HL-60/S4 treated with retinoic acid at 250 ng/mL for 4 days and 3 days (cell line): ENCODE data around the gene PMS2.
"Not testable (repeated sequence)": the region's sequence is repeated elsewhere in the genome, so short reads cannot be mapped to it uniquely, and the experiment has no call there.

Source experiments
- in situ Hi-C: fragments of 300-500 bp; cut with MboI; formaldehyde crosslinking; loops from 2 replicates; pipeline ENCODE4 v1.7.0; 2022; ENCODE audit warnings: low sequenced_read_pairs

The PMS2 gene

DNA sequence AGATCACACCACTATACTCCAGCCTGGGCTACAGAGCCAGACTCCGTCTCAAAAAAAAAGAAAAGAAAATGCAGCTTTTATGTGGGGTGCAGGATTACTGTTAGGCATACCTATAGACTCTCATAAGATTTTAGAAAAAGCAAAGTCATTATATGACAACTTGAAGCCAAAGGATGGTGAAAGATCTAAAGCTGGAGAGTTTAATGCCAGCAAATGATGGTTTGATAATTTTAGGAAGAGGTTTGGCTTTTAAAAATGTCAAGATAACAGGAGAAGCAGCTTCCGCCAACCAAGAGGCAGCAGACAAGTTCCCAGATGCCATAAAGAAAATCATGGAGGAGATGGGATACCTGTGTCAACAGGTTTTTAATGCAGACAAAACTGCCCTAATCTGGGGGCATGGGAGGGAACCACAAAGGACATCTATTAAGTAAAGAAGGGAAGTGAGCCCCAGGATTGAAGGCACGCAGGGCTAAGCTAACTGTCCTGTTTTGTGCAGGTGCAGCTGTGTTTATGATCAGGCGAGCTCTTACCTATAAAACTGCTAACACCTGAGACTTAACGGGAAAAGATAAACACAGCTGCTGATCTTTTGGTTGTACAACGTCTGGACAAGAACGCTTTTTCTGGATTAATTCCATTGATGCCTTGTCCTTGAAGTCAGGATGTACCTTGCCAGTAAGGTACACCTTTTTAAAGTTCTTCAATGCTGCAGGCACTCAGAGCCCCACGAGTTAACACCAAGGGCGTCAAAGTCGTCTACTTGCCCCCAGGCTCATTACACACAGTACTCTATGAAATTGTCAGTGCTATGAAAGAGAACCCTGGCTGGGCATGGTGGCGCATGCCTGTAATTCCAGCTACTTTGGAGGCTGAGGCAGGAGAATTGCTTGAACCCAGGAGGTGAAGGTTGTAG is 11.8 kb upstream of the PMS2 start:
- in situ Hi-C loops, result no loop called here

DNA sequence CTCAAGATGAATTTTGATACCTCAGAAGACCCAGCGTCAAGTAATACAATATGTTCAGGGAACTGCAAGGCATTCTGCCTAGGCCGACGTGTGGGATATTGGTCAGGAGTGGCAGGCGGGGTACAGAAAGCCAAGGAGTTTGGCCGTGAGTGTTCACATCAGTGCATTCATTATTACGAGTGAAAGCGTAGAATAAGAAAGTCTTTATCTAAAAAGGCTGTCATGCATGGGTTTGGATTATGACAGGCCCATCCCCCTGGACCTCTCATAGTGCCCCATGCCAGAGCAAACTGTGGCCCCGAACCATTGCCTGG is 7.8 kb upstream of the PMS2 start:
- in situ Hi-C loops, result no loop called here

DNA sequence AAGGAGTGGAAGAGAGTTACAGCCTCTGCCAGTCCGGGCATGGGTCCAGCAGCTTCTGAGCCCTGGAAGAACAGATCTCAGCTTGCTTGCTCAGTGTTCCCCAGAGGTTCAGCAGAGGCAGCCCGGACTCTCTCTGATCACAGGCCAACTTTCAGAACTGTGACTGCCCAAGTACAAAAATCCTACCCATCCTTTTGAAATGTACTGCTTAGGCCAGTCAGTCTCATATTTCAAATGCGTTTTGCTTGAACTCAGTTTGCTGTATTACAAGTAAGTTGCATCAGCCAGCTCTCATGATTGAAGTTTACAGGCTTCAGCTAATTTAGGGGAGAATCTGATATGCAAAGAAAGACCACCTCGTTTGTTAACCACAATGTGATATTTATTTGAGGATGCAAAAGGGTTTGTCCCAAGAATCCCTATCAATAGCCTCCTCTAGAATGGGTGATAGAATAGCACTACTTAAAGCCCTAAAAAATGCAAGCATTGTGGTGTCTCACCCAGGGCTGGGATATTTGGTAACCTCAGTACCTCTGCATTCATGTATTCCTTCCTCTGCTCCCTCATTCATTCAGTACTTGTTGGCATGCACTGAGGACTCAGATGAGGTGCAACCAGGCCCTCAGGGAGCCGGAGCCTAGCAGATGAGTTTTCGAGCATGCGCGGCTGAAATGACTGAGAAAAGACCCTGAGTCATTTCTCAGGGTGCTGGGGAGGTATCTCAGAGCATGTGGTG is 7.2 kb upstream of the PMS2 start:
- in situ Hi-C loops, result no loop called here

DNA sequence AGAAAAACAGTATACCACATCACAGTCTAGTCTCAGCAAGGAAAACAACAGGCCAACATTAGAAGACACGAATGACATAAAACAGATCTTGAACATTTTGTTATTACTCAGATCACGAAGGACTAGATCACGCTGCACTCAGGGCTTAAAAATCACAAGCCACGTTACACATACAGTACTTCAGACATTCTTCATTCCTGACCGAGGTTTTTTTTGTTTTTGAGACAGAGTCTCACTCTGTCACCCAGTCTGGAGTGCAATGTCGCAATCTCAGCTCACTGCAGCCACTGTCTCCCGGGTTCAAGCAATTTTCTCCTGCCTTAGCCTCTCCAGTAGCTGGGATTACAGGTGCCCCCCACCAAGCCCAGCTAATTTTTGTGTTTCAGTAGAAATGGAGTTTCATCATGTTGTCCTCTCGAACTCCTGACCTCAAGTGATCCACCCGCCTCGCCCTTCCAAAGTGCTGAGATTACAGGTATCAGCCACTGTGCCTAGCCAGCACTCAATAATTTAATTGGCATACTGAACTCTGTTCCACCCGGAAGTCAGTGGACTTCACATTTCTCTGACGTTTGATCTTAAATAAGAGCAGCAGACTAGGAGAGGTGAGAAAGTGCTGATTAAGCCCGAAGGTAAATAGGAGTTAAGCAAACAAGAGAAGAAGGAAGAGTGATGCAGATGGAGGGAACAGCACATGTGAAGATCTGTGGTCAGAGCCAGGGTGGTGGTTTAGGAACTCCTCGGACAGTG is 3.7 kb upstream of the PMS2 start:
- in situ Hi-C loops, result no loop called here

DNA sequence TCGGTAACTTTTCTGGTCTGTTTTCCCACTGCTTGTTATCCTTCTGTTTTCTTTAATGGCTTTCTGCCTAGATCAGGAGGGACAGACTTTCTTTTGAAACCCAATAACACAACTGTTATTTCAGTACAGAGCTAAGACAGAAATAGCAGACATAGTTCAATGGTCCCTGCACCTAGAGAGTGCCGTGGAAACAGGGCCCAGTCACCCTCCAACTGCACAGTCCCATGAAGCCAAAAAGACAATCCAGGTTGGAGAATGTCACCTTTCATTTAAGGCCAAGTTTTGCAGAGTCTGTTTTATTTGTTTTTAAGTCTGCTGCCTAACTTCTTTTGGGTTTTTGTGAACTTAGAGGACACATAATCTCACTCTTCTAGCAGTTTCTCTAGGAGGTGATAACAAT is 2.7 kb upstream of the PMS2 start:
- in situ Hi-C loops, result no loop called here

DNA sequence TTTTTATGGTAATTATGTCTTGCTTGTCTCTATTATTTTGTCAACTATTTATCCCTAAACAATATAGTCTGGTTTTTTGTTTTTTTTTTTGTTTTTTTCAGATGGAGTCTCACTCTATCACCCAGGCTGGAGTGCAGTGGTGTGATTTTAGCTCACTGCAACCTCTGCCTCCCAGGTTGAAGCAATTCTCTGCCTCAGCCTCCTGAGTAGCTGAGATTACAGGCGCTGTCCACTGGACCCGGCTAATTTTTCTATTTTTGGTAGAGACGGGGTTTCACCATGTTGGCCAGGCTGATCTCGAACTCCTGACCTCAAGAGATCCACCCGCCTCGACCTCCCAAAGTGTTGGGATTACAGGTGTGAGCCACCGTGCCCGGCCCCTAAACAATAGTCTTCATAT is 1.5 kb upstream of the PMS2 start:
- in situ Hi-C loops, result not testable (repeated sequence)

DNA sequence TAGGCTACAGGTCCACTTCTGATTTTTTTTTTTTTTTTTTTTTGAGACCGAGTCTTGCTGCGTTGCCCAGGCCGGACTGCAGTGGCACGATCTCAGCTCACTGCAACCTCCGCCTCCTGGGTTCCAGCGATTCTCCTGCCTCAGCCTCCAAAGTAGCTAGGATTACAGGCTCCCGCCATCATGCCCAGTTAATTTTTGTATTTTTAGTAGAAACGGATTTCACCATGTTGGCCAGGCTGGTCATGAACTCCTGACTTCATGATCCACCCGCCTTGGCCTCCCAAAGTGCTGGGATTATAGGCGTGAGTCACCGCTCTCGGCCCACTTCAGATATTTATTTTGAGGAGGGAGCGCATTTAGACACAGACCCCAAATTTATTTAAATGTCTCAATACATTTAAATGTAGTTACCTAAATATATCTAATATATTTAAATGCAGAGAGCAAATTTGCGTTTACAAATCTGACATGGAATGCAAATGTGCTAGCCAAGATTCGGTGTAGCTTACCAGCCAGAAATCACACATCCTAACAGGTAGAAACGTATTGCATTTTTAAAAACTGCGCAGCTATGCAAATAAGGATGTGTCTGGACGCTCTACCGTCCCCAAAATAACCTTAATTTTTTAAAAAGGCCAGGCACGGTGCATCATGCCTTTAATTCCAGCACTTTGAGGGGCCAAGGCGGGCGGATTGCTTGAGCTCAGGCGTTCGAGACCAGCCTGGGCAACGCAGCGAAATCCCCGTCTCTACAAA is 836 bp downstream of the PMS2 start:
- in situ Hi-C loops, result not testable (repeated sequence)

DNA sequence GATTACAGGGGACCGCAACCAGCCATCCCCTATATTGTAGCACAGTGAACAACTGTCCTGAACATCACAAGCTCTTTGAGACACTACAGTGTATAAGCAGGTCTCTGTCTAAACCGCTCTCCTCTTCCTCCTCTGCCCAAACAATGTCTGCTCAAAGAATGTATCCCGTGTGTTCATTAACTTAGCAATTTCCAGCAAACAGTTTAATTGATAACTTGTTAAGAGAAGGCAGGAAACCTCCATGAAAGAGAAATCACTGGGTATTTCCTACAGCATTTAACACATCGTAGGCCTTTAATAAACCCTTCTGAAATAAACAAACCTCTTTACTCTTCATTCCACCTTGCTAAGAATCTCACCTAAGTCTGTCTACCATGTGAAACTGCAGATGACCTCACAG is 1.5 kb downstream of the PMS2 start:
- in situ Hi-C loops, result no loop called here

DNA sequence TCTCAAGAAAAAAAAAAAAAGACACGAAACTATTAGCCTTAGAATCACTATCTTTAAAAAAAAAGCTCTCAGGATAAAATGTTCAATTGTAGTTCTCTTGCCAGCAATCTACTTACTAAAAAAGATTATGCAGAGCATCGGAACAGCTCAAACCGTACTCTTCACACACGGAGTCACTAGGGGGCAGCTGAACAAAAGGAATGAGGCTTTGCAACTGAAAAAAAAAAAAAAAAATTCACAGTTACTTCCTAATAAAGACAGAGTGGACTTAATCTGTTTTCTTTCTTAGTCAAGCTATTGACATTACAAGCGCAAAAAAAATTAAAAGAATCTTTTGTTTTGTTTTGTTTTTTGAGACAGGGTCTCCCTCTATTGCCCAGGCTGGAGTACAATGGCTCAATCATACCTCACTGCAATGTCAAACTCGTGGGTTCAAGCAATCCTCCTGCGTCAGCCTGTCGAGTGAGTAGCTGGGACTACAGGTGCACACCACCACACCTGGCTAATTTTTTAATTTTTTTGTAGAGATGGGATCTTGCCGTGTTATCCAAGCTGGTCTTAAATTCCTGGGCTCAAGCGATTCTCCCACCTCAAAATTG is 11.5 kb downstream of the PMS2 start:
- in situ Hi-C loops, result no loop called here

DNA sequence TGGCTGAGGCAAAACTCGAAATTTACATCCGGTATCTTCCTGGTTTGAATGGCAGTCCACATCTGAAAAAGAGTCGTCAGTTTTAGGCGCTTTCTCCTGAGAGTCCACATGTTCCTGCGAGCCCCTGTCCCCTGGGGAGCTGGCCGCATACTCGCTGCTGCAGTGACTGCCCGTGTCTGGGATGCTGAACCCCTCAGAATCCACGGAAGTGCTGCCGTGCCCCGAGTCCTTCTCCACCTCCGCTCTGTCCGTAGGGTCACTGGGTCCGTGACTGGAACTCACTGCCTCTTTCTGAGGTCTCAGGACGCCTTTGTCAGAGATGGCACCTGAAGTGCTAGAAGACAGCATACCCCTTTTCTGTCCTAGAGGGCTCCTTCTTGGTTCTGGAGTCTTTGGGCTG is 21.8 kb downstream of the PMS2 start:
- in situ Hi-C loops, result not testable (repeated sequence)

DNA sequence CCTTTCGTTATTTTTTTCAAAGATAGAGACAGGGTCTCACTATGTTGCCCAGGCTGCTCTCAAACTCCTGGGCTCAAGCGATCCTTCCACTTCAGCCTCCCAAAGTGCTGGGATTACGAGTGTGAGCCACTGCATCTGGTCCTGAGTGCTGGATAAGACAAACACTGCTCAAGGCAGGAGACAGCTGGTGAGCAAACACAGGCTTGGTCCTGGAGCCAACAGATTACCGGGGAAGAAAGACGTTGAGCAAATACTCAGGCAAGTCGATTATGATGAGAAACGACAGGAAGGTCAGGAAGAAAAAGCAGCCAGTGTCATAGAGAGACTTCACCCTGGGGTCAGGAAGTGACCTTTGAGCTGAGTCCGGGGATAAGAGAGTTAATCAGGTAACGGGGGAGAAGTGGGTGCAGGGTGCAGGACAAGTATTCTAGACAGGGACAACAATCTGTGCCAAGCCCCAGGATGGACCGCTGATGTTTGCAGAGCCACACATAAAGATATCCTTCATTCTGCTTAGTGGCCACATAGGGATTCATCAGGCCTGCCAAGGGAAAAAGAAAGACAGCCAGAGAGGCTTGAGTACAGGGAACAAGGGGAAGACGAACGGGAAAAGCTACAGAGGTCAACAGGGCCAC is 29.1 kb downstream of the PMS2 start:
- in situ Hi-C loops, result not testable (repeated sequence)

DNA sequence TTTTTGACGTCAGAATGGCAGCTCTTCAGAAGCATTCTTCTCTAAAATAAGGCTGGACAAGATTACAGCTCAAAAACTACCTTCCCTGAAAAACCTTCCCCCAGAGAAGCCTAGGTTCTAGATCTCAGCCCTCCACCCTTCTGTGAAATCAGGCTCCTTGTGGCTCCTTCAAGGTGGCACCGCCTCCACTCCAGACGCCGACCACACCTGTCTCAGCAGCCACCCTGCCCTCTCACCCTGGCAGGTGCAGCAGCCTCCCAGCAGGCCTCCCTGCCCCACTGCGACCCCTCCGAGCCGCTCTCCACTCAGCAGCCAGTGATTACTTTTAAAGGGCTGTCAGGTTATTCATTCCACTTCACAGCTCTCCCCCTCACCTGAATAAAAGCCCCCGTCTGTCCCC is 35.3 kb downstream of the PMS2 start:
- in situ Hi-C loops, result not testable (repeated sequence)

DNA sequence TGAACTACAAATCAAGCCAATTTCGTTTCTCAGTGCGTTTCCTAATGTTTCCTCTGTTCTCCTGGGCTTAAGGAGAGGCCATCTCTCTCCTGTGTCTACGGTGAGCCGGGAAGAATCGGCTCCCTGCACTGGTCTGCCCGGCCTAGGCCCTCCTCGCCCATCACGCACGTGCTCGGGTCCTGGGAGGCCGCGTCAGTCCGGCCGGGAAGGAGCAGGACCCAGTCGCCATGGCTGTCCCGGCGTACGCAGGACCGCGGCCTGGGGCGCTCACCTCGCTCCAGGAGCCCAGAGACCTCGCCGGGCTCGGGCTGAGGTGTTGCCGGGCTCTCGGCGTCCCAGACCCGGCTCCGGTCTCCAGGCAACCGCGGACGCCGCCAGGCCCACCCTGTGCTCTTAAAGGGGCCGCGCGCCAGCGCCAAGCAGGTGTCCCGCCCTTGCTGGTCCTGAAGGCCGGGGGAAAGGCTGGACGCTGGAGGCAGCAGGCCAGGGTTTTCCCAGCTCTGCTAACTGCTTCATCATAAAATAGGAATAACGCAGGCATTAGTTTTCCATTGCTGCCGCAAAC is 38.4 kb downstream of the PMS2 start, which contains the start of gene RSPH10B:
RSPH10B (minus strand) TSS at position 343 of the 565 bp plus-strand sequence. CDS start 3,573 bp downstream, outside the sequence.
- in situ Hi-C loops, result not testable (repeated sequence)

DNA sequence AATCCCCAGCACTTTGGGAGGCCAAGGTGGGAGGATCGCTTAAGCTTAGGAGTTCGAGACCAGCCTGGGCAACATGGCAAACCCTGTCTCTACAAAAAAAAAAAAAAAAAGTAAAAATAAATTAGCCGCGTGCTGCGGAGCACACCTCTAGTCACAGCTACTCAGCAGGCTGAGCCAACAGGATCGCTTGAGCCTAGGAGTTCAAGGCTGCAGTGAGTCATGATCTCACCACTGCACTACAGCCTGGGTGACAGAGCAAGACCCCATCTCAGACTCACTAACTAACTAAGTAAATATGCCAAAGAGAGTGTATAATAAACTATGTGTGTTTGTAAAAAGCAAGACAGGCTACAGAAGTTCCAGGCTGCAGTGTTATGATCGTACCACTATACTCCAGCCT is 45.0 kb downstream of the PMS2 start:
- in situ Hi-C loops, result not testable (repeated sequence)

DNA sequence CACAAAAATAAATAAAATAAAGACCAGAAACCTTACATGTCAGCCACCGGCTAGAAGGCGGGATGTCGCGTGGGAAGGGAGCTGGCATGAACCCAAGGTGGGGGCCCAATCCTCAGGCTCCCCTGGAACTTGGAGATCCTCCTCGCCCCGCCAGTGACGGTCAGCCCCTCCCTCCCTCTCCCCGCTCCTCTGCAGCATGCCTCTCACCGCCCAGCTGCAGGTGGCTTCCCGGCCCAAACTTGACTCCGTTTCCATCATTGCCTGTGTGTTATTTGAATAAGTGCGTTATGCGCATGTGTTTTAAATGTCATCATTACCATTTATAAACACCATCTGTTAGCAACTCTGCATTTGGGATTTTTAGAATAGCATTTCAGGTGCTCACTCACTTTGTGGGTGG is 45.6 kb downstream of the PMS2 start:
- in situ Hi-C loops, result not testable (repeated sequence)

DNA sequence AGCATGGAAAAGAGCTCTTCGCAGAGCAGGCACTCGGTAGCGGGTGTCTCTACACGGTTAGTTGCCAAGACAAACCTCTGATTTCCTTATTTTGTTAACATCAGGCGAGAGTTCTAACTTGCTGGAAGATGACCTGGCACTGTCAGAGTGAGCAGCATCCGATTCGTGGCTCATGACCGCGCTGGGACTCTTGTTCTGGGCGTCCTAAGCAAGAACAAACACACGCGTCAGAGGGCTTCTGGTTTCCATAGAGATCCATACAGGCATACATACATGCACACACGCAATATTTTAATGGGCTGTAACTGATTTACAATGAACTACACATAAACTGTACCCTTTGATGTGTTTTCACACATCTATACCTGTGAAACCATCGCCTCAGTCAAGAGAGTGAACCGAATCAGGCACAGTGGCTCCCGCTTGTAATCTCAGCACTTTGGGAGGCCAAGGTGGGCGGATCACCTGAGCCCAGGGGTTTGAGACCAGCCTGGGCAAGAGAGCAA is 73.9 kb downstream of the PMS2 start:
- in situ Hi-C loops, result not testable (repeated sequence)

DNA sequence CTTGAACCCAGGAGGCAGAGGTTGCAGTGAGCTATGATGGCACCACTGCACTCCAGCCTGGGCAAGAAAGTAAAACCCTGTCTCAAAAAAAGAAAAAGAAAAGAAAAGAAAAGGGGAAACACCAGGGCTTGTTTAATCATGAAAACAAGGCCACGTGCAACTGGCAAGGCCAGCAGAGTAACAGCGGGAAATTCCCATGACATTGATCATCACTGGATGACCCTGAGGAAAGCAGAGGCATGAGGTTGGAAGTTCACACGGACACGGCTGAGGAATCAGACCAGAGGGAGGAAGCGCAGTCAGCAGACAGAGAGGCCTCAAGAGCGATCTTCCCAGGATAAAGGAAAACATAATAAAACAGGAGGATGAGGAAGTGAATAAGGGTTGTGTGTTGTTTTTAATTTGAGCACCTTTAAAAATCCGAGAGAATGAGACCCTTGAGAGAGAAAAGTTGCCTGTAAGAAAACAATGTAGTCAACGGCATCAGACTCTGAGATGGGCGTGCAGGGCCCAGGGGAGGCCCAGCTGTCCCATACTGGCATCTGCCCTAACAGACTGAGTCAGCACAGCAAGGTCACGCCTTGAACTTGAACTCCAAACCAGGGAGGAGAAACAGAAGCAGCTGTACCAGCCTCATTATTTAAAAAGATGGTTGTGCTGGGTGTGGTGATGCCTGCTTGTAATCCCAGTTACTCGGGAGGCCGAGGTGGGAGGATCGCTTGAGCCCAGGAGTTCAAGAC is 76.8 kb downstream of the PMS2 start:
- in situ Hi-C loops, result not testable (repeated sequence)

DNA sequence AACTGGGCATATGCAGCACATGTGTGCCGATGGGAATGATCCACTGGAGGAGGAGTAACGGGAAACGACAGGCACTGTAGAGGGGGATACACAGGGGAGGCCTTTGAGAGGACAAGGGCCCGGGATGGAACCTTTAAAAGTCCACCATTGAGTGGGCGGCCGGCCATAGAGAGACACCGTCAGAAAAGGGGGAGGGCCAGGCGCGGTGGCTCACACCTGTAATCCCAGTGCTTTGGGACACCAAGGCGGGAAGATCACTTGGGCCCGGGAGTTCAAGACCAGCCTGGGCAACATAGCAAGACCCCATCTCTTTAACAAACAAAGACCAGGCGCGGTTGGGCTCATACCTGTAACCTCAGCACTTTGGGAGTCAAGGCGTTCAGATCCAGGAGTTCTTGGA is 77.6 kb downstream of the PMS2 start:
- in situ Hi-C loops, result not testable (repeated sequence)

DNA sequence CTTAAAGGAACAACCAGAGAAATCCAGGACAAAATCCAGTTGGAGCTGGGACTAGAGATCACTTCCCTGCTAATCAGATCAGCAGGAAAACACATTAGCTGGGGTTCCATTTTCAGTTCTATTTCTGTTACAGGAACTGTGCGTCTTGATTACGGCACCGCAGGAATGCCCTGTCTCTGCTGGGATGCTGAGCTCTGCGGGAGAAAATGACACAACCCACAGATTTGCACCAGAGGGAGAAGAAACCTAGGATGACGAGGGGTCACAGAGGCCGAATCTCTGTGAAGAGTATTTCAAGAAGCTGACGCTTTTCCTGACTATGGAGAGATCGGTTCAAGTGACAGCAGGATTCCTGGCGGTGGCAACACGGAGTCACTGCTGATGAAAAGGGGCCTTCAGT is 78.6 kb downstream of the PMS2 start:
- in situ Hi-C loops, result not testable (repeated sequence)
